Activated T-helper 1 cell treated with anti-CD3 and anti-CD28 coated beads, Interleukin-12 subunit alpha, Interleukin-12 subunit beta, Interleukin-2, Interleukin-4 antibody, amounts not matched to agents 30 ng/mL and 10 ng/mL and 1 ng/mL, durations not matched to agents 14 hours and 24 hours and 36 hours (primary cell): Measurements from ENCODE around the gene ENOX1. TPM values are rescaled to one million over a fixed set of nuclear protein-coding genes. Genes with fewer than 3 reads are reported as not detected.

Experiments used
- DNase-seq: peaks from one replicate; pipeline ENCODE4 v3.0.0; 2021; ENCODE audit warnings: low spot score
- H3K27ac Mint-ChIP-seq: one replicate; pipeline ENCODE4 v1.8.0; 2021; ENCODE audit warnings: mild to moderate bottlenecking, mixed read lengths
- H3K27me3 Mint-ChIP-seq: one replicate; pipeline ENCODE4 v1.8.0; 2022; ENCODE audit warnings: mild to moderate bottlenecking, moderate library complexity, mixed read lengths; ENCODE audit not compliant: insufficient read depth
- H3K36me3 Mint-ChIP-seq: one replicate; pipeline ENCODE4 v1.8.0; 2021; ENCODE audit warnings: low read depth, mixed read lengths
- H3K4me1 Mint-ChIP-seq: one replicate; pipeline ENCODE4 v1.8.0; 2021; ENCODE audit warnings: low read depth, mixed read lengths
- H3K4me3 Mint-ChIP-seq: one replicate; pipeline ENCODE4 v1.8.0; 2021; ENCODE audit warnings: mild to moderate bottlenecking, moderate library complexity, mixed read lengths
- H3K9me3 Mint-ChIP-seq: one replicate; pipeline ENCODE4 v1.8.0; 2021; ENCODE audit warnings: mixed read lengths
- intact Hi-C: fragments of 100-400 bp; cut with micrococcal nuclease; formaldehyde crosslinking; loops from one replicate; pipeline ENCODE4 v1.15.1; 2024
- total RNA-seq: library from RNA; stranded (reverse); gene quantifications from 2 replicates; pipeline ENCODE4 v1.2.3, GENCODE V29; 2022

Gene ENOX1
- total RNA-seq, 1 donor from 2014 or later: 0.08 TPM

GRCh38 chr13:43675577-43675976 lies 111.2 kb downstream of the ENOX1 start:
- intact Hi-C loops: no loop called here
- Mint-ChIP-seq H3K9me3 (no peaks in the 10 kb centered on the region), H3K27ac (no peak overlapping the region), H3K36me3 (no peaks in the 10 kb centered on the region), H3K4me3 (no peak overlapping the region), H3K27me3 (peaks cover 3% of the 10 kb centered on the region), H3K4me1 (peaks cover 13% of the 10 kb centered on the region)
- DNase-seq: no peak

- H3K27ac Mint-ChIP-seq: no peak overlapping the region
- no peaks in the 10 kb centered on the region for H3K36me3 Mint-ChIP-seq
- DNase-seq: no peak
- H3K27me3 Mint-ChIP-seq: peaks cover 6% of the 10 kb centered on the region
- no peaks in the 10 kb centered on the region for H3K9me3 Mint-ChIP-seq
- no peak overlapping the region for H3K4me3 Mint-ChIP-seq
- H3K4me1 Mint-ChIP-seq: peaks cover 3% of the 10 kb centered on the region
- intact Hi-C loops: no loop called here
These were observed 116.8 kb downstream of the ENOX1 start for GRCh38 chr13:43669964-43670363.

GRCh38 chr13:43669101-43669500 lies 117.7 kb downstream of the ENOX1 start:
- no peak overlapping the region for H3K4me3 Mint-ChIP-seq
- H3K9me3 Mint-ChIP-seq: no peaks in the 10 kb centered on the region
- intact Hi-C loops: no loop called here
- H3K36me3 Mint-ChIP-seq: no peaks in the 10 kb centered on the region
- peaks cover 6% of the 10 kb centered on the region for H3K27me3 Mint-ChIP-seq
- H3K27ac Mint-ChIP-seq: no peak overlapping the region
- H3K4me1 Mint-ChIP-seq: peaks cover 10% of the 10 kb centered on the region
- DNase-seq: no peak

GRCh38 chr13:43666403-43666802 lies 120.4 kb downstream of the ENOX1 start:
- Mint-ChIP-seq H3K27me3 (peaks cover 8% of the 10 kb centered on the region), H3K9me3 (no peaks in the 10 kb centered on the region), H3K4me1 (peaks cover 10% of the 10 kb centered on the region), H3K36me3 (no peaks in the 10 kb centered on the region), H3K4me3 (no peak overlapping the region), H3K27ac (no peak overlapping the region)
- intact Hi-C loops: no loop called here
- DNase-seq: no peak

GRCh38 chr13:43665388-43665787 lies 121.4 kb downstream of the ENOX1 start:
- no peaks in the 10 kb centered on the region for H3K9me3 Mint-ChIP-seq
- no peak overlapping the region for H3K4me3 Mint-ChIP-seq
- no peak overlapping the region for H3K27ac Mint-ChIP-seq
- intact Hi-C loops: no loop called here
- peaks cover 10% of the 10 kb centered on the region for H3K4me1 Mint-ChIP-seq
- no peaks in the 10 kb centered on the region for H3K36me3 Mint-ChIP-seq
- H3K27me3 Mint-ChIP-seq: peaks cover 7% of the 10 kb centered on the region
- DNase-seq: no peak

GRCh38 chr13:43664700-43665191 lies 122.0 kb downstream of the ENOX1 start:
- DNase-seq: no peak
- intact Hi-C loops: no loop called here
- H3K9me3 Mint-ChIP-seq: no peaks in the 10 kb centered on the region

GRCh38 chr13:43663474-43664090 lies 123.2 kb downstream of the ENOX1 start:
- H3K9me3 Mint-ChIP-seq: no peaks in the 10 kb centered on the region
- no peak for DNase-seq
- intact Hi-C loops: no loop called here
- H3K4me3 Mint-ChIP-seq: no peak overlapping the region
- no peaks in the 10 kb centered on the region for H3K36me3 Mint-ChIP-seq
- H3K27me3 Mint-ChIP-seq: peaks cover 8% of the 10 kb centered on the region
- H3K4me1 Mint-ChIP-seq: peaks cover 10% of the 10 kb centered on the region
- no peak overlapping the region for H3K27ac Mint-ChIP-seq

More at GRCh38 chr13:43664700-43665191, 122.0 kb downstream of the ENOX1 start:
- Mint-ChIP-seq H3K4me3 (no peak overlapping the region), H3K4me1 (peaks cover 10% of the 10 kb centered on the region), H3K27ac (no peak overlapping the region), H3K36me3 (no peaks in the 10 kb centered on the region), H3K27me3 (peaks cover 6% of the 10 kb centered on the region)

- intact Hi-C loops: no loop called here
- peaks cover 10% of the 10 kb centered on the region for H3K4me1 Mint-ChIP-seq
- no peaks in the 10 kb centered on the region for H3K36me3 Mint-ChIP-seq
- DNase-seq: no peak
- no peak overlapping the region for H3K4me3 Mint-ChIP-seq
- H3K27me3 Mint-ChIP-seq: peaks cover 11% of the 10 kb centered on the region
- no peak overlapping the region for H3K27ac Mint-ChIP-seq
- H3K9me3 Mint-ChIP-seq: no peaks in the 10 kb centered on the region
These were observed 123.8 kb downstream of the ENOX1 start for GRCh38 chr13:43662976-43663375.

- Mint-ChIP-seq H3K27me3 (peaks cover 11% of the 10 kb centered on the region), H3K27ac (no peak overlapping the region), H3K4me1 (peaks cover 10% of the 10 kb centered on the region), H3K4me3 (no peak overlapping the region), H3K9me3 (no peaks in the 10 kb centered on the region), H3K36me3 (no peaks in the 10 kb centered on the region)
- DNase-seq: no peak
- intact Hi-C loops: no loop called here
These were observed 125.5 kb downstream of the ENOX1 start for GRCh38 chr13:43661161-43661830.

GRCh38 chr13:43657485-43657884 lies 129.3 kb downstream of the ENOX1 start:
- Mint-ChIP-seq H3K27me3 (peaks cover 9% of the 10 kb centered on the region), H3K9me3 (no peaks in the 10 kb centered on the region), H3K4me3 (no peak overlapping the region), H3K4me1 (no peaks in the 10 kb centered on the region), H3K27ac (no peak overlapping the region), H3K36me3 (no peaks in the 10 kb centered on the region)
- no peak for DNase-seq
- intact Hi-C loops: no loop called here

- Mint-ChIP-seq H3K9me3 (no peaks in the 10 kb centered on the region), H3K4me3 (no peak overlapping the region), H3K27ac (no peak overlapping the region), H3K27me3 (peaks cover 6% of the 10 kb centered on the region), H3K4me1 (no peaks in the 10 kb centered on the region), H3K36me3 (no peaks in the 10 kb centered on the region)
- DNase-seq: no peak
- intact Hi-C loops: no loop called here
These were observed 132.8 kb downstream of the ENOX1 start for GRCh38 chr13:43653980-43654379.

GRCh38 chr13:43653395-43653794 lies 133.4 kb downstream of the ENOX1 start:
- no peaks in the 10 kb centered on the region for H3K4me1 Mint-ChIP-seq
- intact Hi-C loops: no loop called here
- no peak overlapping the region for H3K4me3 Mint-ChIP-seq
- no peaks in the 10 kb centered on the region for H3K36me3 Mint-ChIP-seq
- DNase-seq: no peak
- H3K9me3 Mint-ChIP-seq: no peaks in the 10 kb centered on the region
- H3K27ac Mint-ChIP-seq: no peak overlapping the region
- peaks cover 5% of the 10 kb centered on the region for H3K27me3 Mint-ChIP-seq

- H3K4me1 Mint-ChIP-seq: no peaks in the 10 kb centered on the region
- H3K9me3 Mint-ChIP-seq: no peaks in the 10 kb centered on the region
- peaks cover 2% of the 10 kb centered on the region for H3K27me3 Mint-ChIP-seq
- no peaks in the 10 kb centered on the region for H3K36me3 Mint-ChIP-seq
- no peak for DNase-seq
- intact Hi-C loops: no loop called here
- H3K27ac Mint-ChIP-seq: no peak overlapping the region
- no peak overlapping the region for H3K4me3 Mint-ChIP-seq
These were observed 134.0 kb downstream of the ENOX1 start for GRCh38 chr13:43652760-43653159.
